HepG2 (cell line): Measurements from ENCODE around the gene ADSS1. TPM values are rescaled to one million over a fixed set of nuclear protein-coding genes. Genes with fewer than 3 reads are reported as not detected.

ENCODE experiments used
- AHDC1 ChIP-seq: sonication (generic); formaldehyde crosslinking; IDR thresholded peaks from 2 replicates; pipeline ENCODE4 v1.5.1; 2020; ENCODE audit warnings: mild to moderate bottlenecking, missing genetic modification reagents, borderline replicate concordance
- BRD4 ChIP-seq: sonication (generic); formaldehyde crosslinking; IDR thresholded peaks from 2 replicates; pipeline ENCODE4 v1.4.0; 2020; ENCODE audit warnings: missing genetic modification reagents
- EEA1 ChIP-seq: sonication (generic); formaldehyde crosslinking; IDR thresholded peaks from 2 replicates; pipeline ENCODE4 v1.5.1; 2020; ENCODE audit warnings: mild to moderate bottlenecking, missing genetic modification reagents, borderline replicate concordance
- GMEB1 ChIP-seq: sonication (generic); formaldehyde crosslinking; IDR thresholded peaks from 2 replicates; pipeline ENCODE4 v1.5.1; 2020; ENCODE audit warnings: missing genetic modification reagents, mild to moderate bottlenecking, borderline replicate concordance
- HES4 ChIP-seq: sonication (generic); formaldehyde crosslinking; IDR thresholded peaks from 2 replicates; pipeline ENCODE4 v1.9.0; 2021; ENCODE audit warnings: mild to moderate bottlenecking, missing genetic modification reagents, borderline replicate concordance
- HMGA1 ChIP-seq: sonication (generic); formaldehyde crosslinking; conservative IDR thresholded peaks from 2 replicates; pipeline ENCODE4 v1.4.0; 2020; ENCODE audit warnings: missing genetic modification reagents
- HOXA9 ChIP-seq: sonication (generic); formaldehyde crosslinking; IDR thresholded peaks from 2 replicates; pipeline ENCODE4 v1.8.1; 2022; ENCODE audit warnings: missing genetic modification reagents, mild to moderate bottlenecking, moderate library complexity, borderline replicate concordance
- KDM4B ChIP-seq: sonication (generic); formaldehyde crosslinking; IDR thresholded peaks from 2 replicates; pipeline ENCODE4 v1.4.0; 2020; ENCODE audit warnings: missing genetic modification reagents
- MAFG ChIP-seq: sonication (generic); formaldehyde crosslinking; IDR thresholded peaks from 2 replicates; pipeline ENCODE4 v1.5.1; 2020; ENCODE audit warnings: mild to moderate bottlenecking, missing genetic modification reagents
- PTBP1 ChIP-seq: fragments of 200-400 bp; formaldehyde crosslinking; IDR thresholded peaks from 2 replicates; pipeline ENCODE4 v1.6.1; 2018; ENCODE audit warnings: low read length, low read depth; ENCODE audit not compliant: poor library complexity, severe bottlenecking
- RARA ChIP-seq: IDR thresholded peaks from 2 replicates; pipeline ENCODE4 v1.6.1; 2016; ENCODE audit warnings: missing genetic modification reagents, missing compliant biosample characterization
- REPIN1 ChIP-seq: sonication (generic); formaldehyde crosslinking; IDR thresholded peaks from 2 replicates; pipeline ENCODE4 v1.8.0; 2022; ENCODE audit warnings: missing genetic modification reagents, low read depth, mild to moderate bottlenecking, borderline replicate concordance
- SKIL ChIP-seq: sonication (generic); formaldehyde crosslinking; IDR thresholded peaks from 2 replicates; pipeline ENCODE4 v1.8.0; 2022; ENCODE audit warnings: missing genetic modification reagents, mild to moderate bottlenecking, moderate library complexity, borderline replicate concordance
- SMARCE1 ChIP-seq: fragments of 450-650 bp; IDR thresholded peaks from 2 replicates; pipeline ENCODE4 v1.6.1; 2017; ENCODE audit warnings: borderline replicate concordance
- TFAP4 ChIP-seq: sonication (generic); IDR thresholded peaks from 2 replicates; pipeline ENCODE4 v1.6.1; 2016; ENCODE audit warnings: low read depth, borderline replicate concordance
- WIZ ChIP-seq: sonication (generic); formaldehyde crosslinking; IDR thresholded peaks from 2 replicates; pipeline ENCODE4 v1.5.1; 2020; ENCODE audit warnings: mild to moderate bottlenecking, missing genetic modification reagents
- ZNF282 ChIP-seq: fragments of 450-650 bp; IDR thresholded peaks from 2 replicates; pipeline ENCODE4 v1.6.1; 2018; ENCODE audit not compliant: partially characterized antibody
- ZNF451 ChIP-seq: sonication (generic); formaldehyde crosslinking; IDR thresholded peaks from 2 replicates; pipeline ENCODE4 v1.5.0; 2020; ENCODE audit warnings: mild to moderate bottlenecking, missing genetic modification reagents
- ZNF563 ChIP-seq: sonication (generic); formaldehyde crosslinking; IDR thresholded peaks from 2 replicates; pipeline ENCODE4 v1.8.0; 2022; ENCODE audit warnings: mild to moderate bottlenecking, moderate library complexity, missing genetic modification reagents
- polyA plus RNA-seq, 8 experiments: library from polyadenylated mRNA; depleted of rRNA in 3 of 8; stranded (reverse) in 7 of 8; unstranded in 1 of 8; fragments of >200 nt; fragmentation: Illumina TruSeq in 4 of 8; extraction: Trizol in 4 of 8; gene quantifications; 2 replicates each; pipeline versions ENCODE4 v1.2.1 to v1.2.3, GENCODE V29; 2011 to 2016; ENCODE audit warnings: low read depth in 4 of 8, missing spikeins in 1 of 8, mixed read lengths in 1 of 8; ENCODE audit not compliant: insufficient read depth in 1 of 8
- total RNA-seq, 5 experiments: library from RNA; depleted of rRNA; stranded (reverse); fragments of >200 nt; fragmentation: Illumina TruSeq; extraction: Trizol; gene quantifications; 2 replicates each; pipeline ENCODE4 v1.2.3, GENCODE V29; 2016; ENCODE audit warnings: low read depth in 1 of 5

The ADSS1 gene
- total and polyA plus RNA-seq, 2 of the 13 experiments (the other 11 are each of a cell fraction or from before 2014, with no cell fraction given), result 1.0 to 36.7 TPM

GRCh38 chr14:104734991-104735779, 11.2 kb downstream of the ADSS1 start (continued):
- TF ChIP-seq AHDC1 (no peak), WIZ (CRISPR knock-in tag) (peak; percentile 55), MAFG (CRISPR knock-in tag) (no peak), EEA1 (CRISPR knock-in tag) (peak; percentile 76; the same call in 1 of the 2 replicates), RARA (CRISPR knock-in tag) (peak; percentile 84), REPIN1 (CRISPR knock-in tag) (no peak), PTBP1 (no peak), TFAP4 (peak; percentile 67; the same call in 1 of the 2 replicates), HMGA1 (CRISPR knock-in tag) (no peak), HES4 (peak; percentile 91; the same call in 1 of the 2 replicates), SKIL (0 out of 2 replicates have a peak, but pooled peaks have one; percentile 28), GMEB1 (CRISPR knock-in tag) (no peak), HOXA9 (CRISPR knock-in tag) (peak; percentile 28; the same call in 1 of the 2 replicates), KDM4B (CRISPR knock-in tag) (0 out of 2 replicates have a peak, but pooled peaks have one; percentile 19), BRD4 (CRISPR knock-in tag) (no peak; the same call in 1 of the 2 replicates), ZNF563 (CRISPR knock-in tag) (peak; percentile 87; the same call in 1 of the 2 replicates), SMARCE1 (no peak), ZNF282 (no peak), ZNF451 (CRISPR knock-in tag) (peak; percentile 76)
